Activated CD4-positive, alpha-beta T cell treated with anti-CD3 and anti-CD28 coated beads for 36 hours (primary cell): ENCODE measurements around the gene TOR1A. TPM values are rescaled to one million over a fixed set of nuclear protein-coding genes. Genes with fewer than 3 reads are reported as not detected.
"Not testable (repeated sequence)": the region's sequence is repeated elsewhere in the genome, so short reads cannot be mapped to it uniquely, and the experiment has no call there.

Source experiments
- ATAC-seq: fragments of 200-7000 bp; cut with Tn5 transposase; one replicate; pipeline ENCODE4 v1.10.0; 2021; ENCODE audit warnings: mild to moderate bottlenecking, moderate library complexity
- CTCF ChIA-PET: fragments of 350-600 bp; sonication (Branson Sonifier 250); formaldehyde crosslinking; loops from one replicate; lab custom pipeline; 2021; ENCODE audit warnings: antibody characterized with exemption; lab: Charles Lee
- POLR2A ChIA-PET: fragments of 350-600 bp; sonication (Branson Sonifier 250); formaldehyde crosslinking; loops from one replicate; lab custom pipeline; 2021; ENCODE audit warnings: antibody characterized with exemption, inconsistent platforms; lab: Charles Lee
- DNase-seq: peaks from one replicate; pipeline ENCODE4 v3.0.0-alpha.2; 2020
- H3K27ac Mint-ChIP-seq: one replicate; pipeline ENCODE4 v1.8.0; 2021; ENCODE audit warnings: mixed read lengths
- H3K27me3 Mint-ChIP-seq: one replicate; pipeline ENCODE4 v1.8.0; 2021; ENCODE audit warnings: mixed read lengths
- H3K36me3 Mint-ChIP-seq: one replicate; pipeline ENCODE4 v1.8.0; 2021; ENCODE audit warnings: low read depth, mixed read lengths
- H3K4me1 Mint-ChIP-seq: one replicate; pipeline ENCODE4 v1.8.0; 2021; ENCODE audit warnings: mixed read lengths
- H3K4me3 Mint-ChIP-seq: one replicate; pipeline ENCODE4 v1.8.0; 2021; ENCODE audit warnings: mild to moderate bottlenecking, moderate library complexity, mixed read lengths
- H3K9me3 Mint-ChIP-seq: one replicate; pipeline ENCODE4 v1.8.0; 2021; ENCODE audit warnings: low read depth, mixed read lengths
- intact Hi-C, 2 experiments: fragments of 100-400 bp; cut with DNase I in 1 of 2; cut with micrococcal nuclease in 1 of 2; formaldehyde crosslinking; loops; one replicate each; pipeline versions ENCODE4 v1.14.2 to v1.15.1; 2022 to 2024; cut with DNase I, micrococcal nuclease
- total RNA-seq, 2 experiments: library from RNA; stranded (reverse); gene quantifications; one replicate each; pipeline ENCODE4 v1.2.3, GENCODE V29; 2021

The TOR1A gene
- total RNA-seq, 2 experiments from 2014 or later = 34.9 to 39.7 TPM

DNA sequence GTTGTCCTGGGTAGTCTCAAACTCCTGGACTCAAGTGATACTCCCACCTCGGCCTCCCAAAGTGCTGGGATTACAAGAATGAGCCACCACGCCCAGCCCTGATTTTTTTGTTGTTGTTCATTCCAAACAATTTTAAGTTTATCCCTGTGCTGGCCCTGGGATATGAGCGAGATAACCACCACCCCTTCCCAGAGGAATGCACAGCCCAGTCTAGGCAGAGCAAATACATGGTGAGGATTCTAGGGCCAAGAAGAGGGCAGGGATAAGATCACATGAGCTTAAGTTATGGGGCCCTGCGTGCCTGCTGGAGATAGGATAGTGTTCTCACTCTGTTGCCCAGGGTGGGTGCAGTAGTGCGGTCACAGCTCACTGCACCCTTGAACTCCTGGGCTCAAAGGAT is 42.0 kb downstream of the TOR1A start:
- no peak for ATAC-seq
- no peak for DNase-seq
- Mint-ChIP-seq H3K4me3 (no peak overlapping the region), H3K4me1 (peaks cover 12% of the 10 kb centered on the region), H3K27ac (no peak overlapping the region), H3K9me3 (no peaks in the 10 kb centered on the region), H3K27me3 (no peaks in the 10 kb centered on the region), H3K36me3 (no peaks in the 10 kb centered on the region)
- POLR2A ChIA-PET = no interaction called here
- CTCF ChIA-PET = interaction anchor here (0.7 to 9.0 kb wide), 8 partner anchors 9 to 650 kb away, joined by 3 to 101 read pairs (median 5); no protein-coding TSS in a partner anchor
- intact Hi-C loops = loop anchor here (2.0 to 10.0 kb wide), 3 partner anchors 140 to 651 kb away; partner anchors contain the start of gene ASB6 (in 1 of the 2)

DNA sequence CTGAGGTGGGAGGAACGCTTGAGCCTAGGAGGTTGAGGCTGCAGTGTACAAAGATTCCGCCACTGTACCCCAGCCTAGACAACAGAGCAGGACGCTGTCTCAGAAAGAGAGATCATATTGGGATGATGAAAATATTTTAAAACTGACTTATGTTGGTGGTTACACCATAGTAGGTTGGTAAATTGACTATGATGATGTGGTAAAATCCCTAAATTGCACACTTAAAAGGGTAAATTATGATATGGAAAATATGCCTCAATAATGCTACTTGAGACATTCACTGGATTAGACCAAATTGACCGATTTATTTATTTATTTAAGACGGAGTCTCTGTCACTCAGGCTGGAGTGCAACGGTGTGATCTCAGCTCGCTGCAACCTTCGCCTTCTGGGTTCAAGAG is 42.8 kb downstream of the TOR1A start:
- H3K4me3 Mint-ChIP-seq = no peak overlapping the region
- H3K4me1 Mint-ChIP-seq = peaks cover 16% of the 10 kb centered on the region
- H3K27ac Mint-ChIP-seq = no peak overlapping the region
- CTCF ChIA-PET = interaction anchor here (1.1 to 9.0 kb wide), 6 partner anchors 10 to 138 kb away, joined by 3 to 101 read pairs (median 12); no protein-coding TSS in a partner anchor
- ATAC-seq = no peak
- no peaks in the 10 kb centered on the region for H3K9me3 Mint-ChIP-seq
- DNase-seq = no peak
- no peaks in the 10 kb centered on the region for H3K27me3 Mint-ChIP-seq
- POLR2A ChIA-PET = no interaction called here
- no peaks in the 10 kb centered on the region for H3K36me3 Mint-ChIP-seq
- intact Hi-C loops = loop anchor here in 1 of 2 experiments (5.0 to 10.0 kb wide), 2 partner anchors 139 to 646 kb away; partner anchors contain the start of gene ASB6

DNA sequence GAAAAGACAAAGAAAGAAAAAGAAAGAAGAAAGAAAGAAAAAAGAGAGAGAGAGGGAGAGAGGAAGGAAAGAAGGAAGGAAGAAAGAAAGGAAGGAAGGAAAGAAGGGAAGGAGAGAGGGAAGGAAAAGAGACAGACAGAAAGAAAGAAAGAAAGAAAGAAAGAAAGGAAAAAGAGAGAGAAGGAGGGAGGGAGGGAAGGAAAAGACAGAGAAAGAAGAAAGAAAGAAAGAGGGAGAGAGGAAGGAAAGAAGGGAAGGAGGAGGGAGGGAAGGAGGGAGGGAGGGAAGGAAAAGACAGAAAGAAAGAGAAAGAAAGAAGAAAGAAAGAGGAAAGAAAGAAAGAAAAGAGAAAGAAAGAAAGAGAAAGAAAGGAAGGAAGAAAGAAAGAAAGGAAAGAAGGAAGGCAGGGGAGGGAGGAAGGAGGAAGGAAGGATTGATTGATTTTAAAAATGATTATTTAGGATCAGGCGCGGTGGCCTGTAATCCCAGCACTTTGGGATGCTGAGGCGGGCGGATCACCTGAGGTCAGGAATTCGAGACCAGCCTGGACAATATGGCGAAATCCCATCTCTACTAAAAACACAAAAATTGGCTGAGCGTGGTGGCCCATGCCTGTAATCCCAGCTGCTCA is 44.3 kb downstream of the TOR1A start:
- POLR2A ChIA-PET = no interaction called here
- ATAC-seq = no peak
- peaks cover 16% of the 10 kb centered on the region for H3K4me1 Mint-ChIP-seq

DNA sequence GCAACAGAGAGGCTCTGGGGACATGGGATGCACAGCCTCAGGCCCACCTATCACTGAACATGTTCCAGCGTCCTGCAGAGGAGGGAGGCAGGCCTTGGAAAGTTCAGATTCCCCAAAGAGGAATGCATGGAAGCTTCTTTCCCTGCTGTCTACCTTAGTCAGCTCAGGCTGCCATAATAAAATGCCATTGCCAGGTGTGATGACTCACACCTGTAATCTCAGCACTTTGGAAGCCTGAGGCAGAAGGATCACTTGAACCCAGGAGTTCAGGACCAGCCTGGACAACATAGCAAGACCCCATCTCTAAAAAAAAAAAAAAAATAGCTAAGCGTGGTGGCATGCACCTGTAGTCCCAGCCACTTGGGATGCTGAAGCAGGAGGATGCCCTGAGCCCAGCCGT is 45.5 kb downstream of the TOR1A start:
- peaks cover 12% of the 10 kb centered on the region for H3K4me1 Mint-ChIP-seq
- ATAC-seq = no peak
- H3K36me3 Mint-ChIP-seq = no peaks in the 10 kb centered on the region
- CTCF ChIA-PET = interaction anchor here (0.6 to 1.9 kb wide), 3 partner anchors 13 to 70 kb away, joined by 3 to 25 read pairs (median 4); no protein-coding TSS in a partner anchor
- H3K9me3 Mint-ChIP-seq = no peaks in the 10 kb centered on the region
- no peaks in the 10 kb centered on the region for H3K27me3 Mint-ChIP-seq
- no peak overlapping the region for H3K4me3 Mint-ChIP-seq
- H3K27ac Mint-ChIP-seq = no peak overlapping the region
- intact Hi-C loops = no loop called here
- POLR2A ChIA-PET = no interaction called here
- no peak for DNase-seq

More for the DNA sequence above, 44.3 kb downstream of the TOR1A start:
- no peak for DNase-seq
- Mint-ChIP-seq H3K36me3 (no peaks in the 10 kb centered on the region), H3K27me3 (no peaks in the 10 kb centered on the region), H3K27ac (no peak overlapping the region), H3K9me3 (no peaks in the 10 kb centered on the region), H3K4me3 (no peak overlapping the region)
- CTCF ChIA-PET = interaction anchor here (1.4 to 9.0 kb wide), 3 partner anchors 9 to 40 kb away, joined by 5 to 101 read pairs (median 20); no protein-coding TSS in a partner anchor
- intact Hi-C loops = loop anchor here in 1 of 2 experiments (5.0 to 10.0 kb wide), 2 partner anchors 137 to 645 kb away; partner anchors contain the start of gene ASB6

DNA sequence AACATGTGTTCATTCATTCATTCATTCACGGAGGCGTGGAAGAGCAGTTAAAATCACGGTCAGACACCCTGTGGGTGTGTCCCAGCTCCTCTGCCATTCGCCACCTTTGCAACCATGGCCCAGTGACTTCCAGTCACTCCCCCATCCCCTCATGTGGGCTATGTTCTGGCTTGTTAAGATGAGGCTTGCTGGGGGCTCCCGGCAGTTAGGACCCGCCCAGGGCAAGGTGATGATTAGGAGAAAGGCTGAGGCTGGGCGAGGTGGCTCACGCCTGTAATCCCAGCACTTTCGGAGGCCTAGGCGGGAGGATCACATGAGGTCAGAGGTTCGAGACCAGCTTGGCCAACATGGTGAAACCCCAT is 46.2 kb downstream of the TOR1A start:
- CTCF ChIA-PET = interaction anchor here (1.3 to 1.9 kb wide), 3 partner anchors 12 to 52 kb away, joined by 4 to 25 read pairs (median 4); no protein-coding TSS in a partner anchor
- H3K4me3 Mint-ChIP-seq = peak overlapping the region; percentile 30
- ATAC-seq = peak; percentile 43
- intact Hi-C loops = no loop called here
- DNase-seq = peak; percentile 22
- POLR2A ChIA-PET = interaction anchor here (1.0 kb wide), 1 partner anchor 19 kb away, joined by 3 read pairs; no protein-coding TSS in a partner anchor
- H3K27ac Mint-ChIP-seq = no peak overlapping the region
- no peaks in the 10 kb centered on the region for H3K27me3 Mint-ChIP-seq
- no peaks in the 10 kb centered on the region for H3K9me3 Mint-ChIP-seq
- no peaks in the 10 kb centered on the region for H3K36me3 Mint-ChIP-seq
- H3K4me1 Mint-ChIP-seq = peaks cover 12% of the 10 kb centered on the region

DNA sequence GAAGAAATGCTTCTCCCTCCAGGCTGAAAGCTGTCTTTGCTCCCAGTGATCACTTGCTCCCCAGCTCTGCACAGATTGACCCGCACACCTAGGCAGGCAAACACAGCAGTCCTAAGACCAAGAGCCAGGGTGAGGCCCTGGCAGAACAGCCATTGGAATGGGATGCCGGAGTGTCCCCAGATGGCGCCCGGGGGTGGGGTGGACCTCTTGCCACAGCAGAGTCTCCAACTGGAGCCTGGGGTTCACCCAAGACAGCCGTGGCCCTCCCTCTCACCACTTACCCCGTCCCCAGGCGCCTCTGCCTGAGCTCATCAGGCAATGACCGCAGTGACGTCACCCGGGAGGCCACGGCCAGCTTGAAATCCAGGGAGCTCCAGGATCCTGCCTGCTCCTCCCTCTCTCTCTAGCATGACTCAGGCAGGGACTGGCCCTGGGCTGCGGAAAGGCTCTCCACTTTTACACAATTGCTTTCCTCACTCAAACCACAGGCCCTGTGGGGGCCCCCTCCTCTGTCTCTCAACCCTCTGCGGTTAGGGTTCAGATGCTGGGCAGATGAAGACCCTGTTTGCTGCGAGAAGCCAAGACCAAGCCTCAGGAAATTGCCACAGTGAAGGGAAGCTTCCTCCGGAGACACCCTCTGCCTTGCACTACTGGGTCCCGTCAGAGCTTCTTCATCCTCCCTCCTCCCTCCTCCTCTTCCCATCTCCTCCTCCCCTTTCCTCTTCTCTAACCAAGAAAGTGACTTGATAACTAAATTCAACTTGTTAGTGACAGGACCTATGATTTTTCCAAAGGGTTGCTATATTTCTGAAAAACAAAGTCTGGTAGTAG is 46.8 kb downstream of the TOR1A start:
- Mint-ChIP-seq H3K27ac (no peak overlapping the region), H3K4me3 (peak overlapping the region; percentile 30), H3K4me1 (peaks cover 12% of the 10 kb centered on the region), H3K27me3 (no peaks in the 10 kb centered on the region), H3K9me3 (no peaks in the 10 kb centered on the region), H3K36me3 (no peaks in the 10 kb centered on the region)
- DNase-seq = peak; percentile 87
- peak; percentile 94 for ATAC-seq
- intact Hi-C loops = no loop called here
- ChIA-PET POLR2A (interaction anchor here (0.6 to 1.0 kb wide), 2 partner anchors 18 to 43 kb away, joined by 3 read pairs; no protein-coding TSS in a partner anchor), CTCF (interaction anchor here (1.2 to 1.9 kb wide), 5 partner anchors 11 to 51 kb away, joined by 3 to 25 read pairs (median 4); no protein-coding TSS in a partner anchor)

DNA sequence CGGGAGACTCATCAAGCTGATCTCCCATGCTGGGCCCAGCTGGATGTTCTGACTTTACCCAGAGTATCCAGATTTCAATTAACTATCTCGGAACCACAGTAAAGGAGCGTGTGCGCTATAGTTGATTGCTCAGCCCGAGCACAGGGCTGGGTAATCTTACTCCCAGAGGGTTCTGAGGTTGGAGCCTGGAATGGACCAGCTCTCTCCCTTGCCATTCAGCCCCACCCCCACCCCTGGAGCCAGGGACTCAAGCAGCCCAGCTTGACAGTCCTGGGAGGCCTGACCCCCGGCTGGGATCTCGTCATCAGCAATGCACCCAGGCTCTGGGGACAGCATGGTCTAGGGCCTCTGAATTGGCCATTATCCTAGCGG is 47.4 kb downstream of the TOR1A start:
- H3K27me3 Mint-ChIP-seq = no peaks in the 10 kb centered on the region
- no peaks in the 10 kb centered on the region for H3K36me3 Mint-ChIP-seq
- DNase-seq (no peak), ATAC-seq (no peak)
- intact Hi-C loops = no loop called here
- ChIA-PET POLR2A (no interaction called here), CTCF (interaction anchor here (0.7 to 1.9 kb wide), 7 partner anchors 15 to 331 kb away, joined by 3 to 25 read pairs (median 4); no protein-coding TSS in a partner anchor)
- no peak overlapping the region for H3K4me3 Mint-ChIP-seq
- no peaks in the 10 kb centered on the region for H3K9me3 Mint-ChIP-seq
- H3K4me1 Mint-ChIP-seq = peaks cover 12% of the 10 kb centered on the region
- no peak overlapping the region for H3K27ac Mint-ChIP-seq

DNA sequence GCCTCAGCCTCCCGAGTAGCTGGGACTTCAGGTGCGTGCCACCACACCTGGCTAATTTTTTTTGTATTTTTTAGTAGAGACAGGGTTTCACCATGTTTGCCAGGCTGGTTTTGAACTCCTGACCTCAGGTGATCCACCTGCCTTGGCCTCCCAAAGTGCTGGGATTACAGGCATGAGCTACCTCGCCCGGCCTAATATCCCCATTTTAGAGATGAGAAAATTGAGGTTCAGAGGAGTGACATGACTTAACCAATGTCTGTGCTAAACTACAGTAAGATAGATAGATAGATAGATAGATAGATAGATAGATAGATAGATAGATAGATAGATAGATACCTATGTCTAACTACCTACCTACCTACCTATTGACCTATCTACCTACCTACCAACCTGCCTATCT is 47.8 kb downstream of the TOR1A start:
- H3K27me3 Mint-ChIP-seq, H3K27ac Mint-ChIP-seq, H3K9me3 Mint-ChIP-seq, DNase-seq, POLR2A ChIA-PET, ATAC-seq, intact Hi-C loops, H3K4me3 Mint-ChIP-seq, H3K36me3 Mint-ChIP-seq: not testable (repeated sequence)
- CTCF ChIA-PET = interaction anchor here (0.6 to 1.9 kb wide), 7 partner anchors 16 to 473 kb away, joined by 3 to 8 read pairs (median 4); no protein-coding TSS in a partner anchor
- H3K4me1 Mint-ChIP-seq = peaks cover 12% of the 10 kb centered on the region

DNA sequence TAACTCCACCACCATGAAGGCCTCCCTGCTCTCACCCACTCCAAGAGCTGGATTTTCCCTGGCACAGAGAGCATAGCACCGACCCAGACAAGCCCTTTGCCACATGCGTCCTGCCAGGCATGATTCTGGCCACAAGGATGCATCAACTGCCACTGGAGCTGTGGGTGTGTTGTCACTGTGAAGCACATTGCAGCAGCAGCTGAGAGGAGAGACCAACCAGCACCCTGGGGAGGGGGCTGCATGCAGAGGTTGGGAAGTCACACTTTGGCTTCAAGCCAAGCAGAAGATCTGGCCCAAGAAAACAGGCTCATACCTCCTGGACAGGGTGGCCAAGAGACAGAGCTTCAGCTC is 48.5 kb downstream of the TOR1A start:
- Mint-ChIP-seq H3K4me1 (peaks cover 12% of the 10 kb centered on the region), H3K4me3 (no peak overlapping the region), H3K27me3 (no peaks in the 10 kb centered on the region), H3K9me3 (no peaks in the 10 kb centered on the region), H3K27ac (no peak overlapping the region), H3K36me3 (no peaks in the 10 kb centered on the region)
- DNase-seq (no peak), ATAC-seq (no peak)
- ChIA-PET POLR2A (no interaction called here), CTCF (interaction anchor here (0.6 to 1.9 kb wide), 4 partner anchors 38 to 474 kb away, joined by 3 to 8 read pairs (median 4); no protein-coding TSS in a partner anchor)
- intact Hi-C loops = no loop called here

DNA sequence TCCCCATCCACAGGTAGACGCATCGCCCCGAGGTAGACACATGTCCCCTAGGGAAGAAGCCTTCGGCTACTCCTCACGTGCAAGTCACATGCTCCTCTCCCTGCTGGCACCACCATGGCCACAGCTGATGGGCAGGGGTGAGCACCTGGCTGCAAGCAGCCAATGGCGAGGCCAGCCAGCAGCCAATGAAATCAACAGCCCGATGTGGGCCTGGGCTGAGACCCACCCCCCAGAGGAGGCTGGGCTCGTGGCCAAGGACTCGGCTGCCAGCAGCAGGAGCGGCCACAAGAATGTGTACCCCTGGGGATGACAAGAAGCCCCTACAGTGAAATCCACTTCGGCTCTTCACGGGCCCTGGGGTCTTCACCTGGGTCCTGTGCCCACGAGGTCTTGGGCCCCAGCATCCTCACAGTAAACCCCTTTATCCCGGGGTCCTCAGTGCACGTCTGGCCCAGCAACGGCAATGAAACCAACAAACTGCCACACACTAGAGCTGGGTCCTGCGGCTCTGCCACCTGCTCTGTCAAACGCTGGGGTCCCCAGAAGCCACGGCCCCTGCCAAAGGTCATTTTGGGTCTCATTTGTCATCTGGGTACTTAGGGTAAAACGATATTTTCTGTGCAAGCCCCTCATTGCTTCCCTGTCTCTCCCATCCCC is 49.0 kb downstream of the TOR1A start:
- ChIA-PET POLR2A (no interaction called here), CTCF (interaction anchor here (1.1 to 1.9 kb wide), 3 partner anchors 37 to 332 kb away, joined by 4 to 8 read pairs (median 4); no protein-coding TSS in a partner anchor)
- H3K27me3 Mint-ChIP-seq = no peaks in the 10 kb centered on the region
- DNase-seq (no peak), ATAC-seq (no peak)
- no peaks in the 10 kb centered on the region for H3K36me3 Mint-ChIP-seq
- peaks cover 12% of the 10 kb centered on the region for H3K4me1 Mint-ChIP-seq
- H3K27ac Mint-ChIP-seq = no peak overlapping the region
- no peaks in the 10 kb centered on the region for H3K9me3 Mint-ChIP-seq
- intact Hi-C loops = no loop called here
- no peak overlapping the region for H3K4me3 Mint-ChIP-seq
